ENCODE data around the gene RSPH9. TPM values are rescaled to one million over a fixed set of nuclear protein-coding genes. Genes with fewer than 3 reads are reported as not detected.

The RSPH9 gene
- total RNA-seq, 1 donor from 2014 or later: not detected

GRCh38 chr6:43706788-43707187 is 62.0 kb downstream of the RSPH9 start:
- Mint-ChIP-seq H3K27me3 (ENCODE audit: unreplicated experiment) (peaks cover 5% of the 10 kb centered on the region), H3K4me1 (ENCODE audit: unreplicated experiment) (peaks cover 8% of the 10 kb centered on the region), H3K36me3 (ENCODE audit: low read depth, unreplicated experiment) (no peaks in the 10 kb centered on the region), H3K4me3 (ENCODE audit: unreplicated experiment) (peak overlapping the region; percentile 15), H3K27ac (ENCODE audit: unreplicated experiment) (no peak overlapping the region), H3K9me3 (ENCODE audit: unreplicated experiment) (no peaks in the 10 kb centered on the region)
- DNase-seq (ENCODE audit: low spot score): no peak
- TF ChIP-seq CTCF (IDR thresholded peaks at IDR 0.05; ENCODE audit: unreplicated experiment): no peak

- H3K4me3 Mint-ChIP-seq (ENCODE audit: unreplicated experiment): no peak overlapping the region
- no peak overlapping the region for H3K27ac Mint-ChIP-seq (ENCODE audit: unreplicated experiment)
- DNase-seq (ENCODE audit: low spot score): no peak
- no peak for TF ChIP-seq CTCF (IDR thresholded peaks at IDR 0.05; ENCODE audit: unreplicated experiment)
- H3K27me3 Mint-ChIP-seq (ENCODE audit: unreplicated experiment): peaks cover 5% of the 10 kb centered on the region
- H3K4me1 Mint-ChIP-seq (ENCODE audit: unreplicated experiment): peaks cover 8% of the 10 kb centered on the region
- H3K36me3 Mint-ChIP-seq (ENCODE audit: low read depth, unreplicated experiment): no peaks in the 10 kb centered on the region
- H3K9me3 Mint-ChIP-seq (ENCODE audit: unreplicated experiment): no peaks in the 10 kb centered on the region
Measured at GRCh38 chr6:43707269-43707668, 62.4 kb downstream of the RSPH9 start.

- Mint-ChIP-seq H3K36me3 (ENCODE audit: low read depth, unreplicated experiment) (no peaks in the 10 kb centered on the region), H3K27ac (ENCODE audit: unreplicated experiment) (no peak overlapping the region), H3K9me3 (ENCODE audit: unreplicated experiment) (no peaks in the 10 kb centered on the region), H3K27me3 (ENCODE audit: unreplicated experiment) (peaks cover 3% of the 10 kb centered on the region), H3K4me1 (ENCODE audit: unreplicated experiment) (peaks cover 3% of the 10 kb centered on the region), H3K4me3 (ENCODE audit: unreplicated experiment) (no peak overlapping the region)
- DNase-seq (ENCODE audit: low spot score): no peak
- no peak for TF ChIP-seq CTCF (IDR thresholded peaks at IDR 0.05; ENCODE audit: unreplicated experiment)
Measured at GRCh38 chr6:43707767-43708166, 62.9 kb downstream of the RSPH9 start.

GRCh38 chr6:43708860-43709653 is 64.2 kb downstream of the RSPH9 start:
- H3K36me3 Mint-ChIP-seq (ENCODE audit: low read depth, unreplicated experiment): no peaks in the 10 kb centered on the region
- no peak overlapping the region for H3K4me3 Mint-ChIP-seq (ENCODE audit: unreplicated experiment)
- no peak for TF ChIP-seq CTCF (IDR thresholded peaks at IDR 0.05; ENCODE audit: unreplicated experiment)
- H3K27ac Mint-ChIP-seq (ENCODE audit: unreplicated experiment): no peak overlapping the region
- H3K27me3 Mint-ChIP-seq (ENCODE audit: unreplicated experiment): peaks cover 5% of the 10 kb centered on the region
- no peak for DNase-seq (ENCODE audit: low spot score)
- H3K9me3 Mint-ChIP-seq (ENCODE audit: unreplicated experiment): no peaks in the 10 kb centered on the region
- H3K4me1 Mint-ChIP-seq (ENCODE audit: unreplicated experiment): peaks cover 3% of the 10 kb centered on the region

GRCh38 chr6:43709654-43710303 is 64.9 kb downstream of the RSPH9 start:
- peaks cover 3% of the 10 kb centered on the region for H3K4me1 Mint-ChIP-seq (ENCODE audit: unreplicated experiment)
- H3K27me3 Mint-ChIP-seq (ENCODE audit: unreplicated experiment): peaks cover 5% of the 10 kb centered on the region
- DNase-seq (ENCODE audit: low spot score): no peak
- no peak overlapping the region for H3K27ac Mint-ChIP-seq (ENCODE audit: unreplicated experiment)
- no peaks in the 10 kb centered on the region for H3K9me3 Mint-ChIP-seq (ENCODE audit: unreplicated experiment)
- no peak overlapping the region for H3K4me3 Mint-ChIP-seq (ENCODE audit: unreplicated experiment)
- H3K36me3 Mint-ChIP-seq (ENCODE audit: low read depth, unreplicated experiment): no peaks in the 10 kb centered on the region
- no peak for TF ChIP-seq CTCF (IDR thresholded peaks at IDR 0.05; ENCODE audit: unreplicated experiment)
